PC-3 (cell line): ENCODE results near the gene ATF7. TPM values are rescaled to one million over a fixed set of nuclear protein-coding genes. Genes with fewer than 3 reads are reported as not detected.

Experiments used
- ATAC-seq: fragments of 200-7000 bp; cut with Tn5 transposase; 2 replicates; pipeline ENCODE4 v1.9.1; 2020; ENCODE audit warnings: mild to moderate bottlenecking, moderate library complexity
- BruUV-seq: library from RNA; stranded (reverse); fragments of 400-500 nt; replicated peaks from 2 replicates; lab custom pipeline; 2021; lab: Mats Ljungman, UMichigan
- CTCF ChIA-PET: fragments of 300-600 bp; sonication (Branson Sonifier 250); formaldehyde crosslinking; loops from one replicate; lab custom pipeline; 2022; ENCODE audit warnings: antibody characterized with exemption; lab: Charles Lee
- POLR2A ChIA-PET: fragments of 300-600 bp; sonication (Branson Sonifier 250); formaldehyde crosslinking; loops from one replicate; lab custom pipeline; 2022; ENCODE audit warnings: antibody characterized with exemption; ENCODE audit not compliant: unreplicated experiment; lab: Charles Lee
- DNase-seq: peaks from one replicate; pipeline ENCODE4 v3.0.0-alpha.2; 2015
- H2AFZ ChIP-seq: fragments of 300-600 bp; sonication (generic); 2 replicates; pipeline ENCODE4 v1.6.0; 2016; ENCODE audit warnings: antibody characterized with exemption, low read length
- H3F3A ChIP-seq: fragments of 300-600 bp; sonication (generic); one replicate; pipeline ENCODE4 v1.6.0; 2017; ENCODE audit warnings: antibody characterized with exemption, low read length, control low read depth, mild to moderate bottlenecking; ENCODE audit not compliant: unreplicated experiment
- H3K27ac ChIP-seq: fragments of 300-600 bp; sonication (generic); 2 replicates; pipeline ENCODE4 v1.5.1; 2016; ENCODE audit warnings: mild to moderate bottlenecking, low read length
- H3K27me3 ChIP-seq: fragments of 300-600 bp; sonication (generic); 2 replicates; pipeline ENCODE4 v1.6.1; 2016; ENCODE audit warnings: low read length, mixed read lengths
- H3K36me3 ChIP-seq: fragments of 300-600 bp; sonication (generic); 2 replicates; pipeline ENCODE4 v1.6.1; 2016; ENCODE audit warnings: low read depth, mixed run types, low read length, mixed read lengths
- H3K4me1 ChIP-seq: fragments of 300-600 bp; sonication (generic); 2 replicates; pipeline ENCODE4 v1.5.1; 2016; ENCODE audit warnings: low read length; ENCODE audit not compliant: insufficient read depth
- H3K4me2 ChIP-seq: fragments of 300-600 bp; sonication (generic); 2 replicates; pipeline ENCODE4 v1.6.0; 2016; ENCODE audit warnings: low read length
- H3K4me3 ChIP-seq: fragments of 300-600 bp; sonication (generic); 2 replicates; pipeline ENCODE4 v1.5.1; 2016; ENCODE audit warnings: mild to moderate bottlenecking, low read length, mixed read lengths
- H3K79me2 ChIP-seq: fragments of 300-600 bp; sonication (generic); 2 replicates; pipeline ENCODE4 v1.6.1; 2017; ENCODE audit warnings: low read length, mixed read lengths
- H3K9ac ChIP-seq: fragments of 300-600 bp; sonication (generic); 2 replicates; pipeline ENCODE4 v1.6.0; 2016; ENCODE audit warnings: mild to moderate bottlenecking, low read length
- H3K9me2 ChIP-seq: fragments of 300-600 bp; sonication (generic); replicated peaks from 2 replicates; pipeline ENCODE4 v1.6.1; 2016; ENCODE audit warnings: mixed run types, low read length, mixed read lengths
- H3K9me3 ChIP-seq: fragments of 300-600 bp; sonication (generic); 2 replicates; pipeline ENCODE4 v1.6.1; 2016; ENCODE audit warnings: low read length, mixed read lengths
- H4K20me1 ChIP-seq: fragments of 300-600 bp; sonication (generic); 2 replicates; pipeline ENCODE4 v1.6.1; 2016; ENCODE audit warnings: low read length, mixed read lengths
- EZH2 ChIP-seq: fragments of 300-600 bp; sonication (generic); IDR thresholded peaks from one replicate; pipeline ENCODE4 v1.6.1; 2017; ENCODE audit warnings: antibody characterized with exemption, mild to moderate bottlenecking, low read length; ENCODE audit not compliant: unreplicated experiment
- EZH2phosphoT487 ChIP-seq: fragments of 300-600 bp; sonication (generic); IDR thresholded peaks from 2 replicates; pipeline ENCODE4 v1.6.1; 2018; ENCODE audit warnings: mild to moderate bottlenecking, antibody characterized with exemption, low read length, borderline replicate concordance
- intact Hi-C: fragments of 100-400 bp; cut with micrococcal nuclease; formaldehyde crosslinking; loops from 2 replicates; pipeline ENCODE4 v1.9.0; 2023
- total RNA-seq: library from RNA; depleted of rRNA; stranded (reverse); fragments of >200 nt; gene quantifications from 2 replicates; pipeline ENCODE4 v1.2.3, GENCODE V29; 2014
- TF ChIP-seq, protein P1 (sequence below): fragments of 300-600 bp; sonication (generic); conservative IDR thresholded peaks from 2 replicates; pipeline ENCODE4 v1.5.1; 2017; ENCODE audit warnings: antibody characterized with exemption, low read depth, mild to moderate bottlenecking, low read length

ATF7 gene
- total RNA-seq, 1 experiment from 2014 or later: 7.9 TPM

- no peak overlapping the region for H3K4me3 ChIP-seq
- no peaks in the 10 kb centered on the region for H3K9me2 ChIP-seq
- H3K4me1 ChIP-seq: peaks cover 13% of the 10 kb centered on the region
- H3K36me3 ChIP-seq: peaks cover 38% of the 10 kb centered on the region
- TF ChIP-seq, protein P1, sequence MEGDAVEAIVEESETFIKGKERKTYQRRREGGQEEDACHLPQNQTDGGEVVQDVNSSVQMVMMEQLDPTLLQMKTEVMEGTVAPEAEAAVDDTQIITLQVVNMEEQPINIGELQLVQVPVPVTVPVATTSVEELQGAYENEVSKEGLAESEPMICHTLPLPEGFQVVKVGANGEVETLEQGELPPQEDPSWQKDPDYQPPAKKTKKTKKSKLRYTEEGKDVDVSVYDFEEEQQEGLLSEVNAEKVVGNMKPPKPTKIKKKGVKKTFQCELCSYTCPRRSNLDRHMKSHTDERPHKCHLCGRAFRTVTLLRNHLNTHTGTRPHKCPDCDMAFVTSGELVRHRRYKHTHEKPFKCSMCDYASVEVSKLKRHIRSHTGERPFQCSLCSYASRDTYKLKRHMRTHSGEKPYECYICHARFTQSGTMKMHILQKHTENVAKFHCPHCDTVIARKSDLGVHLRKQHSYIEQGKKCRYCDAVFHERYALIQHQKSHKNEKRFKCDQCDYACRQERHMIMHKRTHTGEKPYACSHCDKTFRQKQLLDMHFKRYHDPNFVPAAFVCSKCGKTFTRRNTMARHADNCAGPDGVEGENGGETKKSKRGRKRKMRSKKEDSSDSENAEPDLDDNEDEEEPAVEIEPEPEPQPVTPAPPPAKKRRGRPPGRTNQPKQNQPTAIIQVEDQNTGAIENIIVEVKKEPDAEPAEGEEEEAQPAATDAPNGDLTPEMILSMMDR: no peak
- no peak for TF ChIP-seq EZH2
- no peak for TF ChIP-seq EZH2phosphoT487
- no peaks in the 10 kb centered on the region for H3K27me3 ChIP-seq
- no peak overlapping the region for H2AFZ ChIP-seq
- intact Hi-C loops: no loop called here
- no TSS peak for BruUV-seq
- H3F3A ChIP-seq: no peaks in the 10 kb centered on the region
- ChIA-PET CTCF (interaction anchor here (0.6 kb wide), 1 partner anchor 436 kb away, joined by 9 read pairs; no protein-coding TSS in a partner anchor), POLR2A (no interaction called here)
- H3K9ac ChIP-seq: no peak overlapping the region
- ATAC-seq (no peak), DNase-seq (no peak)
- no peak overlapping the region for H3K27ac ChIP-seq
- no peaks in the 10 kb centered on the region for H3K9me3 ChIP-seq
- no peak overlapping the region for H3K4me2 ChIP-seq
- H4K20me1 ChIP-seq: no peaks in the 10 kb centered on the region
- H3K79me2 ChIP-seq: no peaks in the 10 kb centered on the region
Observed at GRCh38 chr12:53532524-53533445, 93.4 kb downstream of the ATF7 start.

GRCh38 chr12:53532021-53532420, 94.2 kb downstream of the ATF7 start:
- Histone ChIP-seq H3K9ac (no peak overlapping the region), H3K4me1 (peaks cover 9% of the 10 kb centered on the region), H3K9me3 (no peaks in the 10 kb centered on the region), H3K79me2 (no peaks in the 10 kb centered on the region), H3K27me3 (no peaks in the 10 kb centered on the region), H3K9me2 (no peaks in the 10 kb centered on the region), H3K27ac (no peak overlapping the region), H3K36me3 (peaks cover 32% of the 10 kb centered on the region), H3K4me2 (no peak overlapping the region), H4K20me1 (no peaks in the 10 kb centered on the region), H3K4me3 (no peak overlapping the region), H2AFZ (no peak overlapping the region), H3F3A (no peaks in the 10 kb centered on the region)
- TF ChIP-seq EZH2 (no peak), EZH2phosphoT487 (no peak)
- TF ChIP-seq, protein P1: no peak
- ATAC-seq (no peak), DNase-seq (no peak)
- ChIA-PET CTCF (no interaction called here), POLR2A (interaction anchor here (0.5 kb wide), 1 partner anchor 483 kb away, joined by 3 read pairs; no protein-coding TSS in a partner anchor)
- BruUV-seq: no TSS peak
- intact Hi-C loops: no loop called here

GRCh38 chr12:53530920-53531319, 95.3 kb downstream of the ATF7 start:
- peaks cover 9% of the 10 kb centered on the region for H3K4me1 ChIP-seq
- no peaks in the 10 kb centered on the region for H3F3A ChIP-seq
- peaks cover 26% of the 10 kb centered on the region for H3K36me3 ChIP-seq
- H3K4me3 ChIP-seq: no peak overlapping the region
- POLR2A ChIA-PET: no interaction called here
- H3K9ac ChIP-seq: no peak overlapping the region
- no peaks in the 10 kb centered on the region for H3K27me3 ChIP-seq
- no peaks in the 10 kb centered on the region for H3K79me2 ChIP-seq
- TF ChIP-seq EZH2 (no peak), EZH2phosphoT487 (no peak)
- TF ChIP-seq, protein P1: no peak
- DNase-seq (peak; percentile 83), ATAC-seq (peak; percentile 99)
- BruUV-seq: no TSS peak
- H4K20me1 ChIP-seq: no peaks in the 10 kb centered on the region
- H3K4me2 ChIP-seq: no peak overlapping the region
- intact Hi-C loops: no loop called here
- H3K9me3 ChIP-seq: no peaks in the 10 kb centered on the region
- H2AFZ ChIP-seq: no peak overlapping the region
- H3K27ac ChIP-seq: peak overlapping the region; percentile 29; the same call in 1 of the 2 replicates
- CTCF ChIA-PET: no interaction called here
- no peaks in the 10 kb centered on the region for H3K9me2 ChIP-seq
